A673 (cell line): ENCODE measurements around the gene ACTR5.

Experiments
- EZH2 ChIP-seq: fragments of 200-600 bp; sonication (generic); IDR thresholded peaks from 2 replicates; pipeline ENCODE4 v1.6.1; 2017; ENCODE audit warnings: borderline replicate concordance, low read depth, mild to moderate bottlenecking, mixed read lengths, antibody characterized with exemption, low read length; ENCODE audit not compliant: poor library complexity, severe bottlenecking
- TF ChIP-seq, protein P1 (sequence below): fragments of 300-800, 200-600 bp; sonication (generic); conservative IDR thresholded peaks from 2 replicates; pipeline ENCODE4 v1.5.1; 2017; ENCODE audit warnings: low read depth, mild to moderate bottlenecking, antibody characterized with exemption, low read length, moderate library complexity, mixed read lengths

DNA sequence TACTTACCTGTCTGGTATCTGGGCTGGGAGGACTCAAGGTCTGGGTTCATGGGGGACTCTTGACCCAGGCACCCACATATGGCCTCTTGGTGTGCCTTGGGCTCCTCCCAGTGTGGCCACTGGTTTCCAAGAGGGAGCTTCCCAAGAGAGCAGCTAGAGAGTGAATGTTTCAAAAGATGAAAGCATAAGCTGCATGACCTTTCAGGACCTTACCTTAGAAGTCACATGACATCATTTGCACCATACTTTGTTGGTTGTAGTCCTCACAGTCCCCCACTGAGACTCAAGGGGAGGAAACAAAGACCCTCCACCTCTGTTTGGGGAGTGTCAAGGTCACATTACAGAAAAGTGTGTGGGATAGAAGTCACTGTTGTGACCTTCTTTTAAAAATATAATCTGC is 13.9 kb downstream of the ACTR5 start:
- TF ChIP-seq EZH2, result no peak
- TF ChIP-seq, protein P1, sequence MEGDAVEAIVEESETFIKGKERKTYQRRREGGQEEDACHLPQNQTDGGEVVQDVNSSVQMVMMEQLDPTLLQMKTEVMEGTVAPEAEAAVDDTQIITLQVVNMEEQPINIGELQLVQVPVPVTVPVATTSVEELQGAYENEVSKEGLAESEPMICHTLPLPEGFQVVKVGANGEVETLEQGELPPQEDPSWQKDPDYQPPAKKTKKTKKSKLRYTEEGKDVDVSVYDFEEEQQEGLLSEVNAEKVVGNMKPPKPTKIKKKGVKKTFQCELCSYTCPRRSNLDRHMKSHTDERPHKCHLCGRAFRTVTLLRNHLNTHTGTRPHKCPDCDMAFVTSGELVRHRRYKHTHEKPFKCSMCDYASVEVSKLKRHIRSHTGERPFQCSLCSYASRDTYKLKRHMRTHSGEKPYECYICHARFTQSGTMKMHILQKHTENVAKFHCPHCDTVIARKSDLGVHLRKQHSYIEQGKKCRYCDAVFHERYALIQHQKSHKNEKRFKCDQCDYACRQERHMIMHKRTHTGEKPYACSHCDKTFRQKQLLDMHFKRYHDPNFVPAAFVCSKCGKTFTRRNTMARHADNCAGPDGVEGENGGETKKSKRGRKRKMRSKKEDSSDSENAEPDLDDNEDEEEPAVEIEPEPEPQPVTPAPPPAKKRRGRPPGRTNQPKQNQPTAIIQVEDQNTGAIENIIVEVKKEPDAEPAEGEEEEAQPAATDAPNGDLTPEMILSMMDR, result no peak
